ENCODE results near the gene PDE10A.

PDE10A gene

DNA sequence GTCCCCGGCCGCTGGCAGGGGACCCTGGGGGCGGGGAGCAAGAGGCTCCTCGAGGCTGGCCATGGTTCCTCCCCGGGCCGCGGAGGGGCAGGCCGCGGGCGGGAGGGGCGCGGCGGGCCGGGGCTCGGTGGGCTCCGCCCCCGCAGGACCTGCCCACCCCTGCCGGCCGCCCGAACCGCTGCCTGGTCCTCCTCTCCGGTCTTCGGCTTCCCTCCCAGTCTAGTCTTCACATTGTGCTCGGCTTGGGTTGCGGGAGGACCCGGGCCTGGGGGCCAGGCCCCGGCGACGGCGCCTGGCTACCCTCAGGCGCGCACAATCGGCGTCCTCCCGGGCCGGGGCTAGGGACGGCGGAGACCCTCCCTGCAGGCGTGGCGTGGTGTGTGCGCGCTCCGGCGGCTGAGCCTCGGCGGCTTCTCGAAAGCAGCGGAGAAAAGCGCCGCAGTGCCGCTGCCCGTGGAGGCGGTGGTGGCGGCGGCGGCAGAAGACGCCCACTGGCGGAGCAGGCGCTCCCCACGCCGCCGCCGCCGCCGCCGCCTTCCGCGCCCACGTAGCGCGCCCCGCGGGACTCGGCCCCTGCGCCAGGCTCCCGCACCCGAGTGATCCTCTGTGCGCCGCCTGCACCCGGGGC is at the start of gene PDE10A:
Gene PDE10A, minus strand, starts transcription at position 493 of the 628 bp plus-strand sequence. Its CDS starts 430 bp downstream, at position 63.
- no peak for DNase-seq

DNA sequence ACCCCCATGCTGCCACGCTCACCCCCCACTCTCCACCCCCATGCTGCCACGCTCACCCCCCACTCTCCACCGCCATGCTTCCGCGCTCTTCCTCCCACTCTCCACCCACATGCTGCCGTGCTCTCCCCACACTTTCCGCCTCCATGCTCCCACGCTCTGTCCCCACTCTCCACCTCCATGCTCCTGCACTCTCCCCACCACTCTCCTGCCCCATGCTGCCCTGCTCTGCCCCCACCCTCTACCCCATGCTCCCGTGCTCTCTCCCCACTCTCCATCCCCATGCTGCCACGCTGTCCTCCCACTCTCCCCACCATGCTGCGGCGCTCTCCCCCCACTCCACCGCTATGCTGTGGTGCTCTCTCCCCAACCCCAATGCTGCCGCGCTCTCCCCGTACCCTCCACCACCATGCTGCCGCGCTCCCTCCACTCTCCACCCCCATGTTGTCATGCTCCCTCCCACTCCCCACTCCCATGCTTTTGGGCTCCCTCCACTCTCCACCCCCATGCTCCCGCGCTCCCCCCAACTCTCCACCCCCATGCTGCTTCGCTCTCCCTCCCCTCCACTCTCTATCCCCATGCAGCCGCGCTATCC is 46.0 kb upstream of the PDE10A start:
- no peak for DNase-seq

DNA sequence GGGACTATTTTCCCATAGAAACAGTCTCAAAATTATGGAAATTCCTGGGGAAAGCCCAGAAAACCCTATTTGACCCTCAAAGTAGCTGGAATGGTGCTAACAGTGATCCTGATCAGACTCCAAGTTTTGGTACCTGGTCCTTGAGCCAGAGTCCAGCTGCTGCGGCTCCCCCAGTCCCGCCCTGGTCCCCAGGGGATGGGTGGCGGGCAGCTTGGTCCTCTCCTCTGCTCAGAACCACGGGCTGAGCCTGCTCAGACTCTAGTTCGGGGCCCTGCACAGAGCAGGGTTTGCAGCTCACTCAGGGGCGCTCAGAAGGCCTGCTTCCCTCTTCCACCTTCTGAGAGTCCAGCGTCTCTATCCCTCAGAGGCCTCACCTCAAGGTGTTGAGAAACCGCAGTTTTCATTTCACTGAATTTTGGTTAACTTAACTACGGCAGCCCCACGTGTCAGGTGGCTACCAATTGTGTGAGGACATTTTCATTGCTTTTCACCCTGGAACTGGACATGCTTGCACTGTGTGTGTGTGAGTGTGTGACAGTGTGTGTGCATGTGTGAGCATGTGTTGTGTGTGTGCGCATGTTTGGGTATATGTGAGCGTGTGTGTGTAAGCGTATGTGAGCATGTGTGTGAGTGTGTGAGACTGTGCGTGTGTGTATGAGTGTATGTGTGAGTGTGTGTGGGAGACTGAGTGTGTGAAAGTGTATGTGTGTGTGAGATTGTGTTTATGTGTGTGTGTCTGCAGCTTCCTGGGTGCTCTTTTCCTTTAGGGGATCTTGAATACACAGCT is 44.2 kb upstream of the PDE10A start:
- DNase-seq: no peak

DNA sequence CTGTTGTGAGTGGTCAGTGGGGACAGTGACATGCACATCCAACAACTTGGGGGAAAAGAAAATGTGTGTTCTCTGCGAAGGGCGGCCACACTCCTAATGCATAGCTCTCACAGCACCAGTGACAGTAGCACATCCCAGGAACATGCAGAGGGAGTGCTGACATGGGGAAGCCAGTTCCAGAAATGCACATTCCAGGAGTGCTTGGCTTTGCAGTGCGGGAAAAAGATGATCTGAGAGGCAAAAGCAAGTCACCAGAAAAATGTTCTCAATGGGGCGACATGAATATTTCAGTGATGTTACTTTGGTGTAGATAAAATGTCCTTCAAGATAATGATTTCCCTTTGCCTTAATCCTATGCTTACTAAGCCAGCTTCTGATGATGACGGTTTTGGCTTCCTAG is 42.9 kb upstream of the PDE10A start:
- DNase-seq: no peak

DNA sequence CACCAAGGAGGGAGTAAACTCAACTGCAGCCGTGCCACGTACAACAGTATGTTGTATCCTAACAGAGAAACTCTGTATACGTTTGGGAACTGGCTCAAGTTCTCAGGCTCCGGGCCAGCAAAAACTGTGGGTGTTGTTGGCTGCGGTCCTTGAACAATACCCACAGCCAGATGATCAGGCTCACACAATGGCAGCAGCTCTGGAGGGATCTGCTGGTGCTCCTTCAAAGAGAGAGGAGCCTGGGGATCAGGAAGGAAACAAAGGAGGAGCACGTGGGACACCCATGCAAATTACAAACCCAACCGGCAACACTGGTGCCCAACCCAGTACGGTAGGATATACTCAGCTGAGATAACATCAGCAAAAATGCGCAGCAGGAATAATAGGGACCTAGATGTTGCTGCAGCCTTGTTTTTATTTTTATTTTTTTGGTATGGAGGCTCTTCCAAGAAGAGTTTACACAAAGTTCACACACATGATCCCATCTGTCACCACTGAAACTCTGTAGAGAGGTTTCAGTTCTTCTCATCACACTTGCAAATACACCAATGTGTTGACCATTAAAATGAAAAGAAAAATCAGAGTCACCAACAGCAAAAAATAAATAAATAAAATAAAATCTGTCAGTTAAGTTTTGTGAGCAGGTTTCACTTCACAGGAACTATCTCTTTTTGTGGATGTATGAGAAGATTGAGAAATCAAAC is 41.2 kb upstream of the PDE10A start:
- DNase-seq: no peak

DNA sequence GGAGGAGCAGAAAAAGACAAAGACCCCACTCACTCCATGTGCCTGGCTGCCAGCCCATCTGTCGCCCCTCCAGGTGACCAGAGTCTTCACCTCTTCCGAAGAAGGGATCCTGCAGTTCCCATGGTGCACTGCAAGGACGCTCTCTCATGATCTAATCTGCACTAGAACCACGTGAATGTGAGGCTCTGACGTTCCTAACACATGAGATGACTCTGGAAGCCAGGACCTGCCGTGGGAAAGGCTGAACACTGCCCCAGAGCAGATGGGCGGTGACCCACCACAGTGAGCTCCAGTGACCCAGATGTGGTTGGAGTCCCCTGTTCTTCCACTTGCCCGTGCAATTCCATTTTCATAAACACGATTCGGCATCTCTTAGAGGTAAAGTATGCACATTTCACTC is 39.6 kb upstream of the PDE10A start:
- DNase-seq: no peak

DNA sequence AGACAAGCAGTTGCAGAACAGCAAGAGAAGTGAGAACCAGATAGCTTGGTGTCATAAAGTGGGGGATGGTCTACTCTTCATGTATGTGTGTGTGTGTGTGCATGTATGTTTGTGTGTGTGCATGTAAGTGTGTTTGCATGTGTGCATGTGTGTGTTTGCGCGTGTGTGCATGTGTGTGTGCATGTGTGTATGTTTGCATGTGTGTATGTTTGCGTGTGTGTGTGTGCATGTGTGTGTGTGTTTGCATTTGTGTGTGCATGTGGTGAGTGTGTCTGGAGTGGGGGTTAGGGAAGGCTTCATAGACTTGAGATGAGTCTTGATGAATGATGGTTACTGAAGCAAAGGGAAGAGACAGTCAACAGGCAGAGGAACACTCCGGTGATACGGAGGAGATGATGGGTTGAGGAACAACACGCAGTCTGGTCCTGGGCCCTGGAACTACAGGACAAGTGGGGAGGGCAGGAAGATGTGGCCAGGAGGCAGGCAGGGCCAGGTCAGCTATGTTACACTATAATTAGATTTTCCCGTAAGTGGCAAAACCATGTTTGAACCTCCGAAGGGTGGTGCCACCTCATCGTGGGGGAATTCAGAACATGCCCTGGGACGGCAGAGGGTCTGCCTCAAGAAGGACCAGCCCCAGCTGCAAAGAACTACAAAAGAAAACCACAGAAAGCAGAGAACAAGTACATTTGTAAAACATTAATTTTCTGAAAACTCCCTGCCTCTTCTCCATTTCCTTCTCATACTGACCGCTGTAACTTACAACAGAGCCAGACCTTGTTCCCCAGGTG is 38.7 kb upstream of the PDE10A start:
- DNase-seq: no peak

DNA sequence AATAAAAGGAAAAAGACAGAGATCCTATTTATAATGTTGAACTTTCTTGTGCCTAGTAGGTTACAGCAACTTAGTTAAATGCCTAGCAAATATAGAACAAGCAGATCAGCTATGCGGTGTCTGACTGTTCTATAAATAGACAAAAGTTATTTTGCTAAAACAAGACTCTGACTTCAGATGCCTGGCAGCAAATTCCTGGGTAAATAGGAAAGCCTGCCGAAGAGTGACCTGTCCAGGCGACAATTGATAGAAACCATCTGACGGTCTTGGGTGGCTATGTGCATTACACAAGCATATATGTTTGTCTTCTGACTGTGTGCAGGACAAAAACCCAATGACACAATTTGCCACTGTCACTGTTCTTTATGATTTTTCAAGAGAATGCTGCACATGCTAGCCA is 38.0 kb upstream of the PDE10A start:
- DNase-seq: no peak

DNA sequence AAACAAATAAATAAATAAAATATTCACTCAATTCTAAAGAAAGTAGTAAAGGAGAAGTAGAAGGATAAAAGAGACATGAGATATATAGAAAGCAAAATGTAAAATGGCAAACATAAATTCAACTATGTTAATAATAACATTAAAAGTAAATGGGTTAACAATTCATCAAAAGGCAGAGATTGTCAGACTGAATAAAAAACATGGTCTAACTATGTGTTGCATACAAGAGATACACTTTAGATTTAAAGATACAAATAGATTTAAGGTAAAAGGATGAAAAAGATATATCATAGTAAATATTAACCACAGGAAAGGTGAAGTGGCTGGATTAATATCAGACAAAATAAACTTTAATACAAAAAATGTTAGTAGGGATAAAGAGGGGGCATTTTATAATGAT is 35.8 kb upstream of the PDE10A start:
- DNase-seq: no peak

DNA sequence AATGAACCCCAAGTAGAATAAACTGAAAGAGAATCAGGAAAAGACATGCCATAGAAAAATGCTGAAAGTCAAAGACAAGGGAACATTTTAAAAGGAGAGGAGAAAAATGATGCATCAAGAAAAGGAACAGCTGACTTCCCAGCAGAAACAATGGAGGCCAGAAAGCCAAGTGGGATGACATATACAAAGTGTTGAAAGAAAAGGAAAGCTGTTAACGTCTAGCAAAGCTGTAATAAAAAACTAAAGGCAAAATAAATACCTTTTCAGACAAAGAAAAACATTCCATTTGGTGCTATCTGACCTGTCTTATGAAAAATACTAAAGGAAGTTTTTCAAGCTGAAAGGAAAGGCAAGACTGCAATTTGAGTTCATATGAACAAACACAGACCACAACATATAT is 34.1 kb upstream of the PDE10A start:
- DNase-seq: no peak

DNA sequence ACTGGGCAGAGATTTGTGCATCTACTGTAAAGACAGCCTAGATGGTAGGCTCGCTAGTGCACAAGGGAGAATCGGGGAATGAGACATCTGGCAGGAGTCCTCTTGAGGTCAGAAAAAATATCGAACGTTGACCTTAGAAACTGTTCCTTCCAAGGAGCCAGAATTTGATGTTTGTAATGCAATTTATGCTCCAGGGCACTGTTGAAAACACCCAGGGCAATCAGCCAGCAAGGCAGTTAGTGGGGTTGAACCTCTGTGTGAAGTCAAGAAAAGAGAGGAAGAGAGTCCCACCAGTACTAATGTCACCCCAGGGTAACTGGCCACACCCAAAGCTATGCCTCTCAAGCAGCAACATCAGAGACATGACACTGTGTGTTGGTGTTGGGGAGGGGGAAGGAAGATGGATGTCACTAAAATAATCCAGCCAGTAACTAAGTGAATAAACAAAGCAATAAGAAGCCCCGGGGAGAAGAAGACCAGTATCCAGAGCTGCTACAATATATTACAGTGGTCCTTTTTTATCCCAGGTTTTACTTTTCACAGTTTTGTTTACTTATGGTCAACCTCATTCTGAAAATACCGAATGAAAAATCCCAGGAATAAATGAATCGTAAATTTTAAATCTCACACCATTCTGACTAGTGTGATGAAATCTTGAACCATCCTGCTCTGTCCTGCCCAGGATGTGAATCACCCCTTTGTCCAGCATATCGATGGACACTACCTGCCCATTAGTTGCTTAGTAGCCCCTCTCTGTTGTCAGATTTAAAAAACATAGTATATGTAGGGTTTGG is 32.9 kb upstream of the PDE10A start:
- DNase-seq: no peak

DNA sequence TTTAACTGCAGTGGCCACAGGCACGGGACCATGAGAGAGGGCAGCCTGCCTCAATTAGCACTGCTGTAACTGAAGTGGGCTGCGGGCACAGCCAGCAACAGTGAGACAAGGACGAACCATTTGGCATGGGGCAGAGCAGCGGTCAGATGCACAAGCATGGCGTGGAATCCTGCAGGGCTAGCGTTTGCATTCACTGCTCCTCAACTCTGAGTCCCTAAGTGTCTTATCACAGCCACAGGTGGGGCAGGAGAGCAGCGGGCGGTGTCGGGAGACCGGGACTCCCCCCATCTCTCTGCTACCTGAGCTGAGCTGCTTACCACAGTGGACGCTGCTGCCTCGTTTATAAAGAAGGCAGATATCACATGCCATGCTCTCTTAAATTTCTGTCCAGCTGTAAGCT is 31.3 kb upstream of the PDE10A start:
- DNase-seq: no peak

DNA sequence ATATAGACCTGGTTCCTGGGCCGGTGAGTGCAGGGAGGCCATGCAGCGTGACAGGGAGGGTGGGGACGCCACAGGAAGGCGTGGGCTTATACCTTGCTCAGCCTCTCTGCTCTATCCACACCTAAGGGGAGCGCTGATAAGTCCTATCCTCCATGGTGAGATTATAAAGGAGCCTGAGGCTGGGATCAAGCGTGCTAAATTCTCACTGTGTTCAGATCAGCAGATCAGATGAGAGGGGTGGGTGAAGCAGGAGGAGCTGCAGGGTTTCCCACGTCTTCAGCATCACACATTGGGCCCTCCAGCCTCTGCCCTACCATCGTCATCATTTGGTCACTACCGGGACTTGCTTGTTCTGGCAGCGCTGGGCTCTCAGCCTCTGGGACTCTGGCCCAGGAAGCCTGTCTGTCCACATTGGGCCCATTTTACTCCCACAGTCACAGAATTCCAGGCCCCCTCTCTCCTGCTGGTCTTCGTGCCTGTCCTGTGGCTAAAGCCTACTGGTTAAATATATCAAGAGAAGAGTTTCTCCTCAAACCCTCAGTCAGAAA is 29.1 kb upstream of the PDE10A start:
- DNase-seq: no peak

DNA sequence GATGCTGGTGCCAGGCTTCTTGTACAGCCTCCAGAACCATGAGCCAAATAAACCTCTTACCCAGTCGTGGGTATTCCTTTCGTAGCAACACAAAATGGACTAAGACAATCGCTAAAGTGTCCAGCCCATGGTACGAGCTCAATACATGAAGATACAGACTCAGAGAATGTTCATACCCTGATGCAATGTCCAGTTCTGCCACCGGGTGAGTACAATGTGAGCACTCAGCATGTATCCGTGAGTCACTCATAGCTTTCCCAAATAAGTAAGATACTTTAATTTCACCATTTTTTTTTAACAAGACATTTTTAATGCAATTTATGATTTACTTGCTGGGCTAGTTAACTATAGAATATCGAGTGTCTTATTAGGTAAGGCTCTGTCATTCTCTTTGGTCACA is 26.7 kb upstream of the PDE10A start:
- DNase-seq: no peak

DNA sequence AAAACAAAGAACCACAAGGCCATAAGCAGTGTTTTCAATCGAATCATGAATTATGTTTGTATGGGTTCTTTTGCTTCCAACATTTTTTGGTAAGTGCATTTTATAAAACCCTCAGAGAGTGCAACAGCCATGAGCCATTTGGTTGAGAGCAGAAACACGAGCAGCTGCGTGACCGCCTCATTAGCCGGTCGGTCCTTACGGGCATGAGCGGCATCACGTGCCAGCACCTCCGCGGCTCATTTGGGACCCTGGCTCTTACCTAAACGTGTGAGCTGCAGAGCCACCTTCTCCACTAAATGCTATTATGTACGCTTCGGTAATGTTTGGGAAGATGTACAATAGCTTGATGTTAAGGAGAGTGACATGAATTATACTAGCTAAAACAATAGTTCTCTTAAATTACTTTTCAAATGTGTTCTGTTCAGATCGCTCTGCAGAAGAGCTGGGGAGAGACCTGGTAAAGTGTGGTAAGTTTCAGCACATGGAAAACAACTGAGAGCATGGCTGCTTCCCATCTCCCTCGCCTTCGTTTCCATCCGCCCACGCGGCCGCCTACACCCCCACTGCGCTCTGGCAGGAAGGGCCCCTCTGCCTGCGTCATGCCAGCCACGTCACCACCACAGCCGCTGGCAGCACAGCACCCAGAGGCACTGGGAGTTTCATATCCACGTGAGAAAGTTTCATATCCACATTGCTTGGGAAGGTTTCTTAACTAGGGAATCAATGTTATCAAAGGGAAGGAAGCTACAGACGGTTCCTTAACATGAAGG is 23.7 kb upstream of the PDE10A start:
- no peak for DNase-seq

DNA sequence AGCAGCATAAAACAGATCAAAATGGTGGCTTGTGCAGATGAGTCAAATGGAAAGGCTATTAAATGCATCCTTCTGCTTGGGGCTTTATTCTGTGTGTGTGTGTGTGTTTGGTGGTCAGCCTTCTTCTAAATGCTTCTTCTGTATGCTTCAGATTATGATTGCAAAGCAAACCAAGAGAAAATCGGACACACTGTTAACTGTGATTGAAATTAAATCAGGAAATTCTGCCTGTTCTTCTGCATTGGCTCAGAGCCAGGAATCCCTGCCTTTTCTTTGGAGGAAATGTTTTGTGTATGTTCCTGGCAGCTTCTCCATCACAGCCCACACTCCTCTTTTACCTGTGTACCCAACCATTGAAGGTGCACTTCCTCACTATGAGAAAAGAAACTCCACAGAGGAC is 22.3 kb upstream of the PDE10A start:
- no peak for DNase-seq

DNA sequence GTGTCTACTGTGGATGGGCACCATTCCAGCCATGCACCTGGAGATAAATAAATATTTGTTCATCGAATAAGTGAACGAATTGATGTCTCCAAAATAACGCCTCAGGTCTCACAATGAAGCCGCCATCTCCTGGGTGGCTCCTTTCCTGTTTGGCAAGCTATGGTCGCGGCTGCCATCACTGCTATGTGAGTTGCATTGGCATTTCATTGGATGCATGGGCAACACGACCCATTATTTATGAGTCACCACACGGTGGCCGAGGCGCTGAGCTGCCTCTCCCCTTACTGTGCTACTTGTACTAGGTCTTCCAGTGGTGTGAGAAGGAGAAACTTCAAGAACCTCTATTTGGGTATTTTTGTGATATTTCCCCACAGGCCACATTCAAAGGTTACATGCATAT is 21.3 kb upstream of the PDE10A start:
- DNase-seq: no peak

DNA sequence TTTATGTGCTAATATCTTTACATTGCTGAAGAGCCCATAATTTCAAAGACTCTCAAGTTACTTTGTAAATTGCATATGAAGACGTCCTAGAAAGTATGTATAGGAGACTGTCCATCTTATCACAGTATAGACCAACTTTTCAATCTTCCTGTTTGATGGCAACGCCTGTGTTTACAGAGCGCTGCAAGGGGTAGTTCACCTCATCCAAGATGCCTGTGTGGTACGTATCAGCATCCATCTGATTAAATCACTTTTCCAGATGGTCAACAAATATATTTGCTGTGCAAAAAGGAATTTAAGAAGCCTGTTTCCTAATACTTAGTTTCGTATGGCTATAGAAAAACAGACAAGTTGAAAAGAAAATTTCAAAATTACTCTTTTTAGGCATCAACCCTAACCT is 17.9 kb upstream of the PDE10A start:
- DNase-seq: no peak

DNA sequence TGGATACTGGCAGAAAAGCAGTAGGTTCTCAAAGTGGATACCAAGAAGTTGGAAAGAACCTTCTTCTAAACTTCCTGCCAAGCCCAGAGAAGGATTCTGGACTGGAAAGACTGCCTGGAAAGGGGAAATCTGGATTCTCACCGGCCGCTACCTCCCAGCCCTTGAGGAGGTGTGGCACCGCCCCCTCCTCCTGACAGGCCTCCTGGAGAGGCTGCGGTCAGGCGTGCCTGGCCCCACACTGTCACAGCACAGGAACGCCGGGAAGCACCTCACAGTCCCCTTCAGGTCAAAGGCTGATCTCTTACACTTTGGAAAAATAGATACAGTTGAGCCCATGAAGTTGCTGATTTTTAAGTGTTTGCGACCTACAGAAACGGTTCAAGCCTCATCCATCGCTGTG is 16.3 kb upstream of the PDE10A start:
- DNase-seq: no peak

DNA sequence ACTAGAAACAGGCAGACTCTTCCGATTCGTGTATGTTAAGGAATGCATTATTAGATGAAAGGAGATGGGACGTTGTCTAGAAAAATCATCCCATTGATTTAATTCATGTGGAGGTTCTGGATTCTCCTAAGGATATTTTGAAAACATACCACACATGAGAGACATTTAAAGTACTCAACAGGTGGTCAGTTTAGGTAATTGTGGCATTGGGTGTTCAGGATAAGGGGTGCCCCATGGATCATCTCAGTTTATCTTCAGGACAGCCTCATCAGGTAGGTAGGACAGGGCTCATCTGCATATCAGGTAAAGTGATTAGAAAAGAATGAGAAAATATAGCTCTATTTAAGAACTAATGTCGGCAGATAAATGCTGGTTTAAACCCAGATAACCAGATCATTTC is 15.9 kb upstream of the PDE10A start:
- DNase-seq: no peak

DNA sequence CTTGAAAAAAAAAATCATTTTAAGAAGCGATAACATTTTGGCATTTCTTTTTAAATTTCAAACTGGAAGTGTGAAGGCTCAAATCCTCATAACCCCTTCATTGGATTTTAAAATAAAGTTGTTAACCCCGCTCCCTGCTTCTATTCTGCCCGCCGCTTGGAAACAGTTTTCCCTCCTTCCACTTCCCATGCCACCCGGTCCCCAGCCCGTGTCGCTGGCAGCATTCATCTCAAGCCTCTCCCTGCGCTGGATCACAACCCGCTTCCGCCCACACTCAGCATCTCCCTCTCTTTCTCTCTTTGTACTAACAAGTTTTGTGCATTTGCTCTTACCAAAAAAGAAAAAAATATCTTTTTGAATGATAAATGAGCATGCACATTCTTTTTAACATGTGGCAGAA is 15.4 kb upstream of the PDE10A start:
- no peak for DNase-seq

Measured in NCI-H1048 (cell line).